OCI-LY3 (cell line): ENCODE results near the gene SH3PXD2A.

Experiments
- CTCF ChIP-seq: fragments of 200-600, 300-600 bp; sonication (generic); IDR thresholded peaks from 2 replicates; pipeline ENCODE4 v1.5.1; 2014; ENCODE audit warnings: antibody characterized with exemption, low read length, low read depth
- EZH2phosphoT487 ChIP-seq: fragments of 200-600 bp; shearing (Covaris generic); IDR thresholded peaks from 2 replicates; pipeline ENCODE4 v1.6.1; 2018; ENCODE audit warnings: antibody characterized with exemption, mixed run types, low read depth

GRCh38 chr10:103693812-103694205 is 161.6 kb downstream of the SH3PXD2A start:
- TF ChIP-seq CTCF (no peak), EZH2phosphoT487 (no peak)
